Activated CD4-positive, alpha-beta T cell treated with anti-CD3 and anti-CD28 coated beads for 1 hour (primary cell): ENCODE measurements around the gene PGAM5.

ENCODE experiments used
- DNase-seq: peaks from one replicate; pipeline ENCODE4 v3.0.0-alpha.2; 2020

PGAM5 gene

GRCh38 chr12:132710405-132711079 lies at the start of gene PGAM5:
PGAM5 (plus strand) TSS chr12:132710842; CDS start chr12:132710877, 35 bp downstream.
- peak; percentile 91 for DNase-seq

GRCh38 chr12:132660996-132661395 lies 49.6 kb upstream of the PGAM5 start:
- DNase-seq: no peak

GRCh38 chr12:132661972-132662371 lies 48.7 kb upstream of the PGAM5 start:
- no peak for DNase-seq

GRCh38 chr12:132662901-132663755 lies 47.5 kb upstream of the PGAM5 start:
- DNase-seq: no peak

GRCh38 chr12:132664206-132665148 lies 46.2 kb upstream of the PGAM5 start:
- no peak for DNase-seq

- no peak for DNase-seq
Observed at GRCh38 chr12:132665149-132665491, 45.5 kb upstream of the PGAM5 start.

GRCh38 chr12:132665794-132666193 lies 44.8 kb upstream of the PGAM5 start:
- DNase-seq: no peak

- no peak for DNase-seq
Observed at GRCh38 chr12:132668191-132669088, 42.2 kb upstream of the PGAM5 start.

- no peak for DNase-seq
Observed at GRCh38 chr12:132669166-132669879, 41.3 kb upstream of the PGAM5 start.

- DNase-seq: no peak
Observed at GRCh38 chr12:132672116-132672515, 38.5 kb upstream of the PGAM5 start.

- DNase-seq: no peak
Observed at GRCh38 chr12:132672678-132673077, 38.0 kb upstream of the PGAM5 start.

GRCh38 chr12:132673288-132674179 lies 37.1 kb upstream of the PGAM5 start:
- DNase-seq: no peak

- no peak for DNase-seq
Observed at GRCh38 chr12:132674561-132674960, 36.1 kb upstream of the PGAM5 start.

GRCh38 chr12:132675757-132676432 lies 34.7 kb upstream of the PGAM5 start:
- no peak for DNase-seq

- no peak for DNase-seq
Observed at GRCh38 chr12:132677492-132677891, 33.1 kb upstream of the PGAM5 start.

GRCh38 chr12:132685400-132685799 lies 25.2 kb upstream of the PGAM5 start:
- DNase-seq: no peak

- DNase-seq: no peak
Observed at GRCh38 chr12:132686825-132687210, 23.8 kb upstream of the PGAM5 start.

- DNase-seq: peak; percentile 89
Observed at GRCh38 chr12:132687211-132688164, 23.2 kb upstream of the PGAM5 start, which contains the start of the genes POLE and PXMP2. POLE (minus strand) TSS chr12:132687342; CDS start chr12:132687315, 27 bp downstream. PXMP2 (plus strand) TSS chr12:132687587; CDS start chr12:132687671, 84 bp downstream.
